Measurements from ENCODE around the gene CCDC92.
A peak's percentile ranks its signal among the peaks of the same experiment; 100 is the strongest.
"Not testable (repeated sequence)": the region's sequence is repeated elsewhere in the genome, so short reads cannot be mapped to it uniquely, and the experiment has no call there.

The CCDC92 gene

DNA sequence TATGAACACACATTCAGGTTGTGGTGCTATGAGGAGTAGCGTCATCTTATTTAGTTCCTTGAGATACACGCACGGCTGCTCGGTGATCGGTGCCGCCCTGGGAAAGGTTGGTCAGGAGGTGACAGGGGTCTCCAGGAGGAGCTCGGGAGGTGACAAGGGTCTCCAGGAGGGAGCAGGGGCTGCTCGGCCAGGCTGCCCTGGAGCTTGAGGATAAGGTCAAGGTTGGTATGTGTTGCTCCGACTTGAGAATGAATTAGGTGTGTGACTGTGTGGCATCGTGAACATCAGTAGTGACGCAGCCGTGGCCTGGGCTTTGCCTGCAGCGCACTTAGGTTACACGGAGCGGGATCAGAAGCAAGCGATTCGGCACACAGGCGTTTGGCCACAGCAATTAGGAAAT, 36.2 kb downstream of the CCDC92 start:
- DNase-seq = no peak

- no peak for DNase-seq
Observed at GRCh38 chr12:123935956-123936355, 36.7 kb downstream of the CCDC92 start.

- no peak for DNase-seq
Observed at GRCh38 chr12:123934829-123935228, 37.8 kb downstream of the CCDC92 start.

DNA sequence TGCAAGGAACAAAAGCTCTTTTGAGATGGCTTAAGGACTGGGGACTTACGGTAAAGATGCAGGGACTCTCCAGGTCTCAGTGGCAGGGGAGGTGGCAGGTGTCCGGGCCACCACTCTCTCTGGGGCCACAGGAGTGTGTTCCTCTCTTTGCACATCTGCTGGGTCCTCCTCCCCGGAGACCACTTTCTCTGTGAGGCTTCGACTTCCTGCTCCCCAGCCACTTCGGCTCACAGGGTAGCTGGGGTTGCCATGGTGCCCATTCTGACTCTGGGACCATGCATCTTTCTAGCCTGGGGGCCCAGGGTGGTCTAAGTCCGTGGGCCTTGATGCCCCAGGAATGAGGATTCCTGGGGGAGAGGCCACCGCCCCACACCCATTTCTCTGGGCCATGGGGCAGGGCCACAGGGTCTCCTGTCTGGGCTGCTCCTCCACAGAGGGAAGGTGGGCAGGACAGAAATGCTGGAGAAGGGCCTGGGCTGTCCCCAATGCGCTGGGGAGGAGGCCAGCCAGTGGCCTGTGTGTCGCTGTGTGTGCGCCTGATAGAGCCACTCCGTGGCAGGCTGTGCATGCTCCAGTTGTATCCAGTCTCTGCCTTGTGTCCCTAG, 38.5 kb downstream of the CCDC92 start:
- DNase-seq = no peak

- DNase-seq = no peak
Observed at GRCh38 chr12:123933214-123933613, 39.4 kb downstream of the CCDC92 start.

DNA sequence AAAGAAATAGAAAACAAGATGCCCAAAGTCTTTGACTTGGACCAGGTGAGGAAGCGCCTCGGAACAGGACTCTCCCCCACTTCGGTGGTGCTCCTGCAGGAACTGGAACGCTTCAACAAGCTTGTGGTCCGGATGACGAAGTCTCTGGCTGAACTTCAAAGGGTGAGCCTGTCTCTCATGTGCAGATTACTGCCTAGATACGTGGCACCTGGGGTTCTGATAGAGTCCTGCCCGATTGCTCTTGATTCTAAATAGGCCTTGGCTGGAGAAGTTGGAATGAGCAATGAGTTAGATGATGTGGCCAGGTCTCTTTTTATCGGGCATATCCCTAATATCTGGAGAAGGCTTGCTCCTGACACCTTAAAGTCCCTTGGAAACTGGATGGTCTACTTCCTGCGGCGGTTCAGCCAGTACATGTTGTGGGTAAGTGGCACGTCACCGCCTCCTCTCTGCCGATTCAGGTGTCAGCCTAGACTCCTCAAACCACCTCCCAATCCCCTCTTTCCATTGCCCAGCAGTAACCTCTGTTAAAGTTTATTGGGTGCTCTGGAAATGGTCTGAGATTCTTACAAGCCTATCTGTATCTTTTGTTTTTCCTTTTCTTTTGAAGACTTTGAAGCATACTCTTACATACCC, 40.8 kb downstream of the CCDC92 start:
- DNase-seq = peak in 3 of 5 donors; percentile 34 to 47 (median 35)

GRCh38 chr12:123929946-123930583, 42.6 kb downstream of the CCDC92 start:
- DNase-seq = no peak

DNA sequence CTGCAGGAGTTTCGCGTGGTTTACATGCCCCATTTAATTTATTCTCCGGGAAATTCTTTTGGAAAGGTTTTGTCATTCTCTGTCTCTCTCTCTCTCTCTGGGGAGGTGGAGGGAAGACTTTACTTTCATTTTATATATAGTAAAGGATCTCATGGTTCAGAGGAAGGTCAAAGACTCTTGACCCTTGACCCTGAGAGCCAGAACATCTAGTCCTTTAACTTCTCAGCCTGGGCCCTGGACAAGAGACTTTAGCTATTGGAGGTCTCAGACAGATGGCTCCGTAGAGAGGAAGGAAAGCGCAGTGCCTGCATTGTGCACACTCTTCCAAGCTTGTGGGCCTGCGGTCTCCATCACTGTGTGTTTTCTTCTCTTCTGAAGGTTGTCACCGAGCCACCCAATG, 43.7 kb downstream of the CCDC92 start:
- DNase-seq = no peak

DNA sequence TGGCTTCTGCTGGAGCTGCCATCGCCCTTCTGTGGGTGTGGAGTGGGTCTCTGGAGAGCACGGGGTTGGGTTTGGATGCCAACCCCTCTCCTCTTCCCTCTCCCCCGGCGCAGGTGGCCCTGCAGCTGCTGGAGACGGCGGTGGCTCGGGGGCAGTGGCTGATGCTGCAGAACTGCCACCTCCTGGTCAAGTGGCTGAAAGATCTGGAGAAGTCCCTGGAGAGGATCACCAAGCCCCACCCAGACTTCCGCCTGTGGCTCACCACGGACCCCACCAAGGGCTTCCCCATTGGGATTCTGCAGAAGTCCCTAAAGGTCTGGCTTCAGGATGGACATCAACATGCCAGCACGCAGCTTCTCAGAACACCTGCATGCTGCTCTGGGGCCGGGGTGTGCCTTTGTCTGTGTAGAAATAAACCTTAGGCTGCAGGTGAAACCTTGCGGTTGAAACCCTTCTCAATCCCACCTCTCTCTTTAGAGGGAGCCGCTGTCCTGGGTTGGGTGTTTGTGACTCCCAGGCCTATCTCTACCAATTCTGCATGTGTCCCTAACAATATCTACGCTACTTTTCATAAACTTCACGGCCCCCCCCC, 44.3 kb downstream of the CCDC92 start:
- DNase-seq = no peak

DNA sequence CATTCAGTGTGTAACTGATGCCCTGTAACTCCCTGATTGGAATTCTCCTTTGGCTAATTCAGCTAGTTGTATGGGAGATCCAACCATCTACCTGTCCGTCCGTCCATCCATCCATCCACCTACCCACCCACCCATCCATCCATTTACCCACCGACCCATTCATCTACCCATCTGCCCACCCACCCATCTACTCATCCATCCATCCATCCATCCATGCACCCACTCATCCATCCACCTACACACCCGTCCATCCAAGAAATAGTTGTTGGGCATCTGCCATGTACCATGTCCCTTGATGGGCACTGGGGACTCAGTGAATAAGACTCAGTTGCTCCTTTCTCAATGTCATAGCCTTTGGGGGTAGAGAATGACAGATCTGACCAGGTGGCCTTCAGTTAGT, 48.1 kb downstream of the CCDC92 start:
- DNase-seq = no peak

DNA sequence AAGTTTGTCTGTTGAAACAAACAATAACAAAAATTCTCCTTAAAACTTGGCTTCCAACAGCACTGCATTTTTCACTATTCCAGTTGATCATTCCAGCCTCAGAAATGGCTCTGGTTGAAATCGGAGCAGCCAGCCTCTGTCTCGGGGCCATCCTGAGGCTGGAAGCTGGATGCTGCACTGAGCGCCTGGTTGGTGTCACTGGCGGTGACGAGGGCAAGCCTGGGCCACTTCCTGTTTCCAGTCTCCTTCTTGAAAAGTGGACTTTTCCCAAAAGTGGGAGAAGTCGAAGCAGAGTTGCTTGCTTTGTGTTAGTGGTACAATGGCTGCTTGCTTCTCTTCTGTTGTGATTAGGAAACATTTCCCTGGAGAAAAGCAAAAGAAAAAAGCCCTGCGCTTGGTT, 48.7 kb downstream of the CCDC92 start:
- no peak for DNase-seq

DNA sequence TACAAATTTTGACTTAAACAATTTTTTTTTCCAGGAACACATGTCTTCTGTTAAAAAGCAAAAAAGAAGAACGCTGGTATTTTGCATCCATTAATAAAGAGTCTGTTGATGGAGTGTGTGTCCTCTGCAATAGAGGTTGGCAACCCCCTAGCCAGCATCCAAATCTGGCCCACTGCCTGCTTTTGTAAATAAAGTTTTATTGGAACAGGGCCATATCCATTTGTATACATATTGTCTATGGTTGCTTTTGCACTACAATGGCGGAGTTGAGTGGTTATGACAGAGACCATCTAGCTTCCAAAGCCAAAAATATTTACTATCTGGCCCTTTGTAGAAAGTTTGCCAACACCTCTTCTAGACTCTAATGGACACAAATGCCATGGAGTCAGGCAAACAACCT, 49.6 kb downstream of the CCDC92 start:
- DNase-seq = no peak

DNA sequence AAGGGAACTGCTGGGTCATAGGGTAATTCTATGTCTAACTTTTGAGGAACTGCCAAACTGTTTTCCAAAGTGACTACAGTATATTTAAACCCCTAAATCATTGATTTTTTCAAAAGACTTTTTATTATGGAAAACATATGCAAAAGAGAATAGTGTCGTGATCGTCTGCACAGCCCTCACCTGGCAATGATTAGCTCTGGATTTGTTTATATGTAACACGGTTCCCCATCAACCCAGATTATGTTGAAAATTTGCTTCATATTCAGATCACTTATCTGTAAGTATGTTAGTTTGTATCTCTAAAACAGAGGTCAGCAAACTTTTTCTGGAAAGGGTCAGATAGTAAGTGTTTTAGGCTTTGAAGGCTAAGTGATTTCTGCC, 52.7 kb downstream of the CCDC92 start:
- DNase-seq = no peak

DNA sequence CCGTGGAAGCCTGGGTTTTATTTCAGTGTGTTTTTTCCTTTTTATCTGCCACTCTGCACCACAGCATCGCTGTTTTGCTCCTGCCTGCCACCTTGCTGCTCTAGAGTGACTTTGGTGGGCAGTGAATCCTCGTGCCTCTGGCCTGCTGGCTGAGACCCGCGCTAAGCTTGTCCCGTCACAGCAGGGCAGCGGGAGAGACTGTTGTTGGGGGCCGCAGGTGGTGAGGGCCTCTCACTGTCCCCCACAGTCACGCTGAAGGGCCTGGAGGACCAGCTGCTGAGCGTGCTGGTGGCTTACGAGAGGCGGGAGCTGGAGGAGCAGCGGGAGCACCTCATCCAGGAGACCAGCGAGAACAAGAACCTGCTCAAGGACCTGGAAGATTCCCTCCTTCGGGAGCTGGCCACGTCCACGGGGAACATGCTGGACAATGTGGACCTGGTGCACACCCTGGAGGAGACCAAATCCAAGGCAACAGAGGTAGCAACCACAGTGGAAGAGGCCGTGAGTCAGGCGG, 55.2 kb downstream of the CCDC92 start:
- no peak for DNase-seq

GRCh38 chr12:123916729-123917128, 55.9 kb downstream of the CCDC92 start:
- DNase-seq = no peak

- no peak for DNase-seq
Observed at GRCh38 chr12:123914726-123915333, 57.8 kb downstream of the CCDC92 start.

- DNase-seq = no peak
Observed at GRCh38 chr12:123912415-123913380, 59.9 kb downstream of the CCDC92 start.

GRCh38 chr12:123911672-123912409, 60.8 kb downstream of the CCDC92 start:
- DNase-seq = not testable (repeated sequence)

GRCh38 chr12:123910761-123911193, 61.9 kb downstream of the CCDC92 start:
- no peak for DNase-seq

- DNase-seq = no peak
Observed at GRCh38 chr12:123910057-123910456, 62.6 kb downstream of the CCDC92 start.
